K562 treated with DMSO at 1 percent for 24 hours (cell line): ENCODE results near the gene TAGLN2. TPM values are rescaled to one million over a fixed set of nuclear protein-coding genes. Genes with fewer than 3 reads are reported as not detected.

Source experiments
- total RNA-seq: library from RNA; unstranded; fragments of 300-600 nt; gene quantifications from 2 replicates; pipeline ENCODE4 v1.2.3, GENCODE V29; 2022; ENCODE audit warnings: low read depth; ENCODE audit not compliant: insufficient read depth

The TAGLN2 gene
- total RNA-seq: 386 and 426 TPM in 2 replicates

DNA sequence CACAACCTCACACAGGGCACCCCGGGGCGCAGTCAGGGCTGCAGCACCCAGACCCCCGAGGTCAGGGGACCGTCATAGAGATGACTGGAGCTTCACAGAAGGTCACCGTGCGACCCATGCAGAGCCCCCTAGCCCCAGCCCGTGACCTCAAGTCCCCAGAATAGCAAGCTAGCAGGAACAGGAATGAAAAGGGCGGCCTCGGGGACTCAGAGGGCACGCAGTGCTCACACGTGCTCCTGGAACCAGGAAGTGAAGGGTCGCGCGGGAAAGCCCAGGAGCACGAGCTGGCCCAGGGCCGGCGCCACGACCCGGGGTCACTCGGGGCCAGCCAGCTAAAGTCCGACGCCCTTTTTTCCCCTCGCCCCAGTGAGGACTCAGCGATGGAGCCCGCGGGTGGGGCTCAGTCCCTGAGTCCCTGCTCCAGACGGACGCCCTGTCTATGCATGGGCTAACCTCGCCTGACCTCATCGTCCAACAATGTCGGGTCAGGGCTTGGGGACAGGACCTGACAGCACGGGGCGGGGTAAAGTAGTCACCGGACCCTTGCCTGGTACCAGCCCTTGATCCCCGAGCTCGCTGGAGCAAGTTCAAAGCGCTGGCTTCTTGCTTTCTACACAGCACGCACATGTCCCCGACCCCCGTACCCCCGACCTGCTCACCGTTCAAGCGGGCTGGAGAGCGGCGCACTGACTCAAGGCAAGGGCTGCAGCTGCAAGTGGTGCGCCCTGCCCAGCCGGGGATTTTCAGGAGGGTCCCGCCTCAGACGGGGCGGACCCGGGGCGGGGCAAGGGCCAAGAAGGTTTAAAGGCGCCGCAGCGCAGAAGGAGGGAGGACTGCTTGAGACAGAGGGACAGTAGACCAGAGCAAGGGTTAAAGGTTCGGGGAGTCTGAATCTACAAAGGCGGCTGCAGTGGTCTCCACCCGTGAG is at the start of gene TAGLN2:
TSS of gene TAGLN2 (minus strand) at position 717 of the 928 bp plus-strand sequence. CDS start 4,998 bp downstream, outside the sequence.

DNA sequence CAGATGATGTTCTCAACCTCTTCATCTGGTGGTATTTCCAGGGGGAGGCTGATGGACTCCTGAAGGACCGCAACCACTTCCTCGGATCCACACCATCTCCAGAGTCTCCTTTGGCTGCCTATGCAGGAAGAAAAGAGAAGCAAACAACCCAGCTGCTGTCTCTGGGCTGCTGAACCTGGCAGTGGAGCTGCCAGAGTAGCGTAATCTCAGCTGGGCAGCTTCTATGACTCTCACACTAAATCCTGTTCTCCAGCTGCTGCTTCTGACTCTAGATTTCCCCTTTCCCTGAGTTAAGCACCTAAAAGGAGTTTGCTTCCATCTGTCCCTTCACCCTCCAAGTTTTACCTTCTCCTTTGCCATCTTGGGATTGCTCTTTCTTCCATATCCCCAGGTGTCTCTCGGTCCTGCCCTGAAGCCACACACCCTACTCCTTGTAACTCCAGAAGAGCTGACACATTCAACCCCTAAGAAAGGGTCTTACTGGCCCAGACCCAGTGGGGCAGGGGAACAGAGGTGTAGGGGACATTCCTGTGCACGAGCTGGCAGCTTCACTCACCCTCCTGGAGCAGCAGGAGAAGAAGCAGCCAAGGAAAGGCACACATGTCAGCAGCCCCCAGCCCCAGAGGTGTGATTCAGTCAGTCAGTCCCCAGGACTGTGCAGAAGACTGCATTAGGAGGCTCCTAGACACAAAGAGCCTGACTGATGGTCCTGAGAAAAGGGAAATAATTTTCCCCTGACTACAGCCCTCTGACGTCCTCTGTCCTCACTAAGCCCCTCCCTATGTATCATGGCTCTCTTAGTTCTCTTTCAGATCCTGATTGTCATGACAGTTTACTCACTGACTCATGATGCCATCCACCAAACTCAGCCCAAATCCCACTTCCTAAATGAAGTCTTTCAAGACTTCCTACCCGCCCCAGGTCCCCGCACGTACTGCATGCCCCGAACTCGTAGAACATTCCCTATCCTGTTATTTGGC is 28.5 kb upstream of the TAGLN2 start, which contains the start of gene SLAMF9:
TSS of gene SLAMF9 (minus strand) at position 702 of the 980 bp plus-strand sequence. CDS start at position 602, 100 bp downstream.

DNA sequence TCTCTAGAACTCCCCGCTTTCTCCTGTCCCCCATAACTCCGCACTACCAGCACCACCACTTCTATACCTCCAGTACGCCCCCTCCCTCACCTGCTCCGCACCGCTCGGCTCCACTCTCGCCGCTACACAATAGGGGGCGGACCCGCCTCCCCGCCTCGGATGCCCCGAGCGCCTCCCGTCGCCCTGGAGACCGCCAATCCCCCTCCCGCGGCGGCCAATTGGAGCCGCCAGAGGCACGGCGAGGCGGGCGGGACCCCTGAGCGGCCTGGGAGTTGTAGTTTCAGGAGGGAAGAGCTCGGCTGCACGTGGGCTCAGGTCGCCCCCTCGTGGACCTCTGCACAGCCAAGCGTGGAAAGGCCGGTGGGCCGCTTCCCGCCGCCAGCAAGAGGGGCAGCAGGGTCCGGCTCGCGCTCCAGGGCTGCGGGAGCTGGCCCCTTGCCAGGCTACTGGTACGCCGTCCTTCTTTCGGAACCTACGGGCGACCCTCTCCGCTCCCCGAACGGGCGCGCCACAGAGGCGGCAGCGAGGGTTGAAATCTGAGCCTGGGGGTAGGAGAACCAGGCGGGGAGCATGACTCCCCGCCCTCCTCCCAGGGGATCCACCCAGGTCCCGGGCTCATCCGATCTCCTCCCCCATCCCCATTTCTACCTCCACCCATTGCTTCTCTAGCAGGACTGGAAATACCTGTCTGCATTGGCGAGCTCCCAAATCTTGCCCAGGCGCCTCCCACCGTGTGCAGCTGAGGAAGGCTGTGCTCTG is 20.4 kb upstream of the TAGLN2 start, which contains the start of gene IGSF9:
TSS of gene IGSF9 (minus strand) at position 131 of the 759 bp plus-strand sequence. CDS start 2,159 bp downstream, outside the sequence.

DNA sequence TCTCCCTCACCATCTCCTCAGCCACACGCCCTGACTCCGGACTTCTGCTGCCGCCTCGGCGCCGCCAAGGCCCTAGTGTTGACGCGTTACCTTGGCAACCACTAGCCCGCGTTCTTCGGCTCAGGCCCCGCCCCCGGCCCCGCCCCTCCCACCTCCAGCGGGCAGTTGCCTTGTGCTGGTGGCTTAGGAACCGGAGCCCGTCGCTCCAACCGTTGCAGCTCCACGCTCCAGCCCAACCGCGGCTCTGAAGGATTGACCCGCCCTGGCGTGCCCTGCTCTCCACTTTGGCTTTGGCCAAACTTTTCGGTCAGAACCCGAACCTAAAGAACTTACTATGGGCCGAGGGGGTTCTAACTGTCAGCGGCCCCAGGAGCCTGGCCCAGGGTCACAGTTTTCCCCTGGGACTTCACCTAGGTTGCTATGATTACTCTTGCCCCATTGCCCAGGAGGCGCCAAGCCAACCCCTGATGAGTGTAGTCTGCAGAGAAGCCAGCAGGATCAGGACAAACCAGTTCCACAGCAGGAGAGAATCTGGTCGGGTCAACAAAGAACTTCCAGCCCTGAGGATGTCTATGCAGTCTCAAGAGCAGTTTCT is 25.1 kb downstream of the TAGLN2 start, which contains the start of gene CFAP45:
TSS of gene CFAP45 (minus strand) at position 80 of the 595 bp plus-strand sequence. CDS start at position 13, 67 bp downstream.

Other genes with a start within 250 kb of the TAGLN2 start
- gene CRP, start 210.9 kb downstream of the TAGLN2 start, total RNA-seq: not detected in 2 replicates
- 77.0 and 77.5 TPM in 2 replicates for gene DUSP23, start 144.5 kb downstream of the TAGLN2 start, total RNA-seq
- gene FCRL6, start 123.1 kb downstream of the TAGLN2 start, total RNA-seq: not detected in 2 replicates
- not detected in 2 replicates for gene SLAMF8, start 98.6 kb downstream of the TAGLN2 start, total RNA-seq
- not detected in 2 replicates for gene VSIG8, start 62.9 kb downstream of the TAGLN2 start, total RNA-seq
- gene CFAP45, start 25.3 kb downstream of the TAGLN2 start, total RNA-seq: 0.63 and 0.83 TPM in 2 replicates
- 0.12 and 0.39 TPM in 2 replicates for gene IGSF9, start 20.1 kb upstream of the TAGLN2 start, total RNA-seq
- not detected in 2 replicates for gene SLAMF9, start 28.7 kb upstream of the TAGLN2 start, total RNA-seq
- gene PIGM, start 106.5 kb upstream of the TAGLN2 start, total RNA-seq: 2.7 and 3.4 TPM in 2 replicates
- gene KCNJ10, start 144.7 kb upstream of the TAGLN2 start, total RNA-seq: not detected in 2 replicates
- not detected in 2 replicates for gene KCNJ9, start 156.0 kb upstream of the TAGLN2 start, total RNA-seq
- 25.7 and 28.0 TPM in 2 replicates for gene IGSF8, start 173.1 kb upstream of the TAGLN2 start, total RNA-seq
- not detected in 2 replicates for gene ATP1A2, start 190.3 kb upstream of the TAGLN2 start, total RNA-seq
- not detected in 2 replicates for gene ATP1A4, start 226.1 kb upstream of the TAGLN2 start, total RNA-seq